Stimulated activated naive B cell treated with anti-CD40 and anti-IgM and Interleukin-4, amounts not matched to agents 10 μg/mL and 1 μg/mL and 100 μg/mL, for 72 hours (primary cell): ENCODE results near the gene STK33.
"Not testable (repeated sequence)": the region's sequence is repeated elsewhere in the genome, so short reads cannot be mapped to it uniquely, and the experiment has no call there.

Experiments
- ATAC-seq, 2 donors: fragments of 150-1000 bp; cut with Tn5 transposase; replicated peaks; 2 replicates each; pipeline ENCODE4 v1.10.0; 2021; ENCODE audit warnings: moderate library complexity in 1 of 2
- DNase-seq: peaks from one replicate; pipeline ENCODE4 v3.0.0; 2021
- H3K27ac Mint-ChIP-seq: one replicate; pipeline ENCODE4 v1.8.0; 2022; ENCODE audit warnings: mild to moderate bottlenecking, mixed read lengths
- H3K27me3 Mint-ChIP-seq, 2 donors: one replicate each; pipeline ENCODE4 v1.8.0; 2022; ENCODE audit warnings: mixed read lengths in 2 of 2
- H3K36me3 Mint-ChIP-seq, 2 donors: one replicate each; pipeline ENCODE4 v1.8.0; 2022; ENCODE audit warnings: mixed read lengths in 2 of 2, mild to moderate bottlenecking in 1 of 2
- H3K4me1 Mint-ChIP-seq, 2 donors: one replicate each; pipeline ENCODE4 v1.8.0; 2022; ENCODE audit warnings: mixed read lengths in 2 of 2, mild to moderate bottlenecking in 1 of 2
- H3K4me3 Mint-ChIP-seq, 2 donors: one replicate each; pipeline ENCODE4 v1.8.0; 2022; ENCODE audit warnings: mild to moderate bottlenecking in 2 of 2, mixed read lengths in 2 of 2, moderate library complexity in 1 of 2
- H3K9me3 Mint-ChIP-seq, 2 donors: one replicate each; pipeline ENCODE4 v1.8.0; 2022; ENCODE audit warnings: mixed read lengths in 2 of 2, mild to moderate bottlenecking in 1 of 2

STK33 gene

GRCh38 chr11:8480858-8481257 lies 113.2 kb downstream of the STK33 start:
- DNase-seq (no peak), ATAC-seq (no peak)
- Mint-ChIP-seq H3K9me3 (no peaks in the 10 kb centered on the region), H3K4me3 (no peak overlapping the region), H3K27me3 (no peaks in the 10 kb centered on the region), H3K27ac (no peak overlapping the region), H3K36me3 (no peaks in the 10 kb centered on the region), H3K4me1 (no peaks in the 10 kb centered on the region)

DNA sequence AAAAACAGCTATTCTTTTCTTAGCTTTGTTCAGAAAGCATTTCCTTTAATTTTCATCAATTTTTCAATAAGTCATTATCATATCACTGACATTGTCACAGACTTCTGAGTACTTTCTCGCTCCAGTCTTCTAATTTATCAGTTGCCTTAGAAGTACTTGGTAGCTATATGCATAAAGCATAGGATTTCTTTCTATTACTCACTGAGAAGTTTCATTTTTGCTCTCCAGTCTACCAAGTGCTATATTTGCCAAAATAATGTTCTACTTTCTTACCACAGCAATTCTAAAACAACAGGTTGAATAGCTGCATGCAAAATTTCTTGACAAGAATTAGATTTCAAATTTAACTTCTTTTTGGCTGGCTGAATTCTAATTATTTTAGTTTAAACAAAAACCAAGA lies 116.3 kb downstream of the STK33 start:
- Mint-ChIP-seq H3K27me3 (no peaks in the 10 kb centered on the region), H3K36me3 (no peaks in the 10 kb centered on the region), H3K9me3 (no peaks in the 10 kb centered on the region), H3K27ac (no peak overlapping the region), H3K4me3 (no peak overlapping the region), H3K4me1 (no peaks in the 10 kb centered on the region)
- DNase-seq: no peak
- no peak for ATAC-seq

- Mint-ChIP-seq H3K9me3 (no peaks in the 10 kb centered on the region), H3K36me3 (no peaks in the 10 kb centered on the region), H3K4me1 (no peaks in the 10 kb centered on the region), H3K27me3 (no peaks in the 10 kb centered on the region), H3K27ac (no peak overlapping the region), H3K4me3 (no peak overlapping the region)
- DNase-seq (no peak), ATAC-seq (no peak)
These were observed 116.9 kb downstream of the STK33 start for GRCh38 chr11:8477151-8477550.

GRCh38 chr11:8467806-8468205 lies 126.2 kb downstream of the STK33 start:
- not testable (repeated sequence) for DNase-seq, H3K27me3 Mint-ChIP-seq, H3K4me1 Mint-ChIP-seq, H3K4me3 Mint-ChIP-seq, H3K27ac Mint-ChIP-seq, ATAC-seq
- Mint-ChIP-seq H3K36me3 (peaks cover 35 to 37% of the 10 kb centered on the region in 2 donors), H3K9me3 (peaks cover 17 to 19% of the 10 kb centered on the region in 2 donors)

GRCh38 chr11:8467356-8467755 lies 126.7 kb downstream of the STK33 start:
- peaks cover 17 to 19% of the 10 kb centered on the region in 2 donors for H3K9me3 Mint-ChIP-seq
- not testable (repeated sequence) for H3K4me3 Mint-ChIP-seq, ATAC-seq, H3K27ac Mint-ChIP-seq, H3K4me1 Mint-ChIP-seq, DNase-seq, H3K27me3 Mint-ChIP-seq
- peaks cover 35 to 40% of the 10 kb centered on the region in 2 donors for H3K36me3 Mint-ChIP-seq

DNA sequence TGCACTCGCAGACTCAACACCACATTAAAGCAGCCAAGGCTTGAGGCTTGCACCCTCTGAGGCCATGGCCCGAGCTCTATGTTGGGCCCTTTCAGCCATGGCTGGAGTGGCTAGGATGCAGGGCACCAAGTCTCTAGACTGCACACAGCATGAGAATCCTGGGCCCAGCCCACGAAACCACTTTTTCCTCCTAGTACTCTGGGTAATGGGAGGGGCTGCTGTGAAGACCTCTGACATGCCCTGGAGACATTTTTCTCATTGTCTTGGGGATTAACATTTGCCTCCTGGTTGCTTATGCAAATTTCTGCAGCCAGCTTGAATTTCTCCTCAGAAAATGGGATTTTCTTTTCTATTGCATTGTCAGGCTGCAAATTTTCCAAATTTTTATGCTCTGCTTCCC lies 127.1 kb downstream of the STK33 start:
- not testable (repeated sequence) for H3K4me3 Mint-ChIP-seq, H3K27ac Mint-ChIP-seq, ATAC-seq, H3K27me3 Mint-ChIP-seq, DNase-seq, H3K4me1 Mint-ChIP-seq
- Mint-ChIP-seq H3K36me3 (peaks cover 35 to 40% of the 10 kb centered on the region in 2 donors), H3K9me3 (peaks cover 17 to 19% of the 10 kb centered on the region in 2 donors)

GRCh38 chr11:8459711-8460399 lies 134.2 kb downstream of the STK33 start:
- no peak overlapping the region for H3K27ac Mint-ChIP-seq
- peaks cover 6 to 15% of the 10 kb centered on the region in 2 donors for H3K36me3 Mint-ChIP-seq

GRCh38 chr11:8442301-8442700 lies 151.7 kb downstream of the STK33 start:
- no peaks in the 10 kb centered on the region for H3K27me3 Mint-ChIP-seq
- no peak overlapping the region for H3K27ac Mint-ChIP-seq
- no peak for ATAC-seq
- no peak overlapping the region for H3K4me3 Mint-ChIP-seq
- peaks cover 11 to 13% of the 10 kb centered on the region in 2 donors for H3K36me3 Mint-ChIP-seq
- peaks cover 0 to 10% of the 10 kb centered on the region in 2 donors for H3K4me1 Mint-ChIP-seq
- no peaks in the 10 kb centered on the region for H3K9me3 Mint-ChIP-seq
- no peak for DNase-seq

More at GRCh38 chr11:8459711-8460399, 134.2 kb downstream of the STK33 start:
- H3K4me1 Mint-ChIP-seq: no peaks in the 10 kb centered on the region
- DNase-seq (no peak), ATAC-seq (no peak)
- no peak overlapping the region for H3K4me3 Mint-ChIP-seq
- H3K27me3 Mint-ChIP-seq: no peaks in the 10 kb centered on the region
- no peaks in the 10 kb centered on the region for H3K9me3 Mint-ChIP-seq

DNA sequence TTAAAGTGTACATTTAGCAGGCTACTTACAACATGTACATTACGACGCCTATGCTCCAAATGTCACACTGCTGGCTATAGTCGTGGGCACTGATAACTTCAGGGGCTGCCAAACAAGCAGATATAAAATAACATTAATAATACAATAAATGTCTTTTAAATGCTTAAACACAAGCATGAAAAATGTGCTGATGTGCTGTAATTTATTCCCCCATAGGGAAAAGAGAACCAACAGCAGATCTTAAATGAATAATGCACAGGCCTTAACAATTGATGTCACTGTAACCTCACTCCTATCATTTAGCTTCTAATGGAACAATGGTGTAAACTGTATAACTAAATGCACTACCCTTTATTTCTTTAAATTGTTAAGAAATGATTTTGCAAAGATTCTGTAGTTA lies 153.4 kb downstream of the STK33 start:
- ATAC-seq (no peak), DNase-seq (no peak)
- Mint-ChIP-seq H3K36me3 (peaks cover 6 to 8% of the 10 kb centered on the region in 2 donors), H3K27me3 (no peaks in the 10 kb centered on the region), H3K9me3 (no peaks in the 10 kb centered on the region), H3K4me3 (no peak overlapping the region), H3K4me1 (peaks cover 0 to 10% of the 10 kb centered on the region in 2 donors), H3K27ac (no peak overlapping the region)

DNA sequence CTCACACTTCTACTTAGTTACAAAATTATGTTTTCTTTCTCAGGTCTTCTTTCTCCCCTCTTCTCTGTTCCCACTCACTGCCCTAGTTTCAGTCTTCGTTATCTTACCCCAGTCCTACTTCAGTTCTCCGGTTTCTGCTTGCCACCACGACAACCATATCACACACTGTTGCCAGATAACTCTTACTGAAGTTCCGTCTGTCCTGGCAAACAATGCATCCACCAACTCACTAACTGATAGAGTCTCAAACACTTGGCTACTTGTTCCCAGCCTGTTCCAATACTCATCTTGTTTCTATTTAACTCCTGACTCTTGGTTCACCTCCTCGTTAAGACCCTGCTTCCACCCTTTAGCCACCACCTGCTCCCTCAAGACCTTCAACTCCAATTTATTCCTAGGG lies 164.5 kb downstream of the STK33 start:
- Mint-ChIP-seq H3K4me3 (no peak overlapping the region), H3K9me3 (peaks cover 0 to 4% of the 10 kb centered on the region in 2 donors)

GRCh38 chr11:8426076-8426475 lies 168.0 kb downstream of the STK33 start:
- Mint-ChIP-seq H3K9me3 (peaks cover 0 to 4% of the 10 kb centered on the region in 2 donors), H3K36me3 (peaks cover 12% of the 10 kb centered on the region in 2 donors)
- no peak for ATAC-seq

More for the DNA sequence above, 164.5 kb downstream of the STK33 start:
- ATAC-seq (no peak), DNase-seq (no peak)
- Mint-ChIP-seq H3K27me3 (no peaks in the 10 kb centered on the region), H3K36me3 (peaks cover 18 to 24% of the 10 kb centered on the region in 2 donors), H3K27ac (no peak overlapping the region), H3K4me1 (no peaks in the 10 kb centered on the region)

DNA sequence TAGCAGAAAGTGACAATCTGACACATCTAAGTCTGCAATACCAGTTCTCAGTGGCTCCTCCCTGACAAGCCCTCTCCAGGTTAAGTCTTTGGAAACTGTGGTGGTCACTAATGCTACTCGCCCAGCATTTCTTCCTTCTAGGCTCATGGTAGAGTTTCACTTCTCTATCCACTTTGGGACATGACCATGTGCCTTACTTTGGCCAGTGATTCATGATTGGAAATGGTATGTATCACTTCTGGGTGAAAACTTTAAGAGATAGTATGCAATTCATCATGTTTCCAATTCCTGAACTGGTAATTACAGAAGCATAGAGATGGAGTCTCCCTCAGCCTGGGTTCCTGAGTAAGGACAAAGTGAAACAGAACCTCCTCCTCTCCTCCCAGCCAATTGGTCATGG lies 178.8 kb downstream of the STK33 start:
- H3K4me1 Mint-ChIP-seq: peaks cover 0 to 4% of the 10 kb centered on the region in 2 donors
- DNase-seq: no peak
- H3K36me3 Mint-ChIP-seq: peaks cover 2 to 4% of the 10 kb centered on the region in 2 donors
- no peaks in the 10 kb centered on the region for H3K9me3 Mint-ChIP-seq
- no peak overlapping the region for H3K4me3 Mint-ChIP-seq
- no peaks in the 10 kb centered on the region for H3K27me3 Mint-ChIP-seq
- no peak overlapping the region for H3K27ac Mint-ChIP-seq
- ATAC-seq: peak in 1 of 2 donors; percentile 33

More at GRCh38 chr11:8426076-8426475, 168.0 kb downstream of the STK33 start:
- H3K4me3 Mint-ChIP-seq: no peak overlapping the region
- no peak overlapping the region for H3K27ac Mint-ChIP-seq
- no peak for DNase-seq
- no peaks in the 10 kb centered on the region for H3K27me3 Mint-ChIP-seq
- H3K4me1 Mint-ChIP-seq: no peaks in the 10 kb centered on the region

DNA sequence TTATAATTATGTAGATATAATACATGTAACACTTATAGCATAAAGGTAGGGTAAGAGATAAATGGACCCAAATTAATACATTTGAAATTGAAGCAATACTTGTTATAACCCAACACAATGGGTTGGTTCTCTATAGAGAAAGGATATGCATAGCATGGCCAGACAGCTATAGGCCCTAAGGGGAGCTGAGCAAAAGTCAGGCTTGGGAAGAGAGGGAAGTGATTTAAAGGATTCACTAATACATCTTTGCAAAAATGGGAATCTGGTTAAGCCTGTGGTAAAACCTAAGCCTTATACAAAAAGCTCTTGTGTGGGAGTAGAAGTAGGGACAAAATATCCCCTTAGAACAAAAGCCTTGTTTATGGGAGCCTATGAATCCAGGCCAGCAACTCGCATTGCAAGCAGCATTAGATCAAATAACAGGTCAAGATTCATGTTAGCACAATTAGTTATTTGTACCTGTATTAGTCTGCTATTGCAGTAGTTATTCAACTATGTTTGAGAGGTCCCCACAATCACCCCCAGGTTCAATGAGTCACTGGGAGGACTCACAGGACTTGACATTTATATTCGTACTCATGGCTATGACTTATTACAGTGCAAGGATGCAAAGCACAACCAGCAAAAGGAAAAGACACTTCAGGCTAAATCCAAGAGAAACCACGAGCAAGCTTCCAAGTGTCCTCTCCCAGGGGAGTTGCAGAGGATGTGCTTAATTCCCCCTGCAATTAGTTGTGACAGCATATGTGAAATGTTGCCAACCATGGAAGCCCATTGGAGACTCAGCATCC lies 185.7 kb downstream of the STK33 start:
- no peak overlapping the region for H3K27ac Mint-ChIP-seq
- ATAC-seq: no peak
- no peaks in the 10 kb centered on the region for H3K9me3 Mint-ChIP-seq
- peaks cover 0 to 1% of the 10 kb centered on the region in 2 donors for H3K36me3 Mint-ChIP-seq
- no peaks in the 10 kb centered on the region for H3K4me1 Mint-ChIP-seq
- H3K27me3 Mint-ChIP-seq: no peaks in the 10 kb centered on the region
- DNase-seq: no peak
- no peak overlapping the region for H3K4me3 Mint-ChIP-seq

GRCh38 chr11:8403310-8403709 lies 190.7 kb downstream of the STK33 start:
- ATAC-seq: no peak
- Mint-ChIP-seq H3K4me3 (no peak overlapping the region), H3K36me3 (peaks cover 0 to 9% of the 10 kb centered on the region in 2 donors), H3K27ac (no peak overlapping the region), H3K4me1 (no peaks in the 10 kb centered on the region), H3K9me3 (peaks cover 0 to 6% of the 10 kb centered on the region in 2 donors), H3K27me3 (no peaks in the 10 kb centered on the region)
- no peak for DNase-seq

GRCh38 chr11:8392886-8393285 lies 201.1 kb downstream of the STK33 start:
- H3K4me3 Mint-ChIP-seq: no peak overlapping the region
- H3K27ac Mint-ChIP-seq: no peak overlapping the region
- DNase-seq: no peak
- H3K27me3 Mint-ChIP-seq: no peaks in the 10 kb centered on the region
- H3K9me3 Mint-ChIP-seq: peaks cover 4% of the 10 kb centered on the region in 2 donors
- no peak for ATAC-seq
- peaks cover 0 to 7% of the 10 kb centered on the region in 2 donors for H3K4me1 Mint-ChIP-seq
- peaks cover 13 to 18% of the 10 kb centered on the region in 2 donors for H3K36me3 Mint-ChIP-seq
